HUES48 (cell line): ENCODE data around the gene MYBBP1A.

Experiments
- H3K27ac ChIP-seq: one replicate; pipeline ENCODE4 v1.7.0; 2013; ENCODE audit warnings: low read depth, low read length, inconsistent platforms
- H3K27me3 ChIP-seq: 2 replicates; pipeline ENCODE4 v1.6.1; 2013; ENCODE audit warnings: mild to moderate bottlenecking, low read length; ENCODE audit not compliant: control insufficient read depth, insufficient read depth
- H3K36me3 ChIP-seq: 2 replicates; pipeline ENCODE4 v1.6.1; 2013; ENCODE audit warnings: low read length; ENCODE audit not compliant: control insufficient read depth, insufficient read depth
- H3K4me1 ChIP-seq: 2 replicates; pipeline ENCODE4 v1.6.1; 2013; ENCODE audit warnings: mild to moderate bottlenecking, low read length; ENCODE audit not compliant: control insufficient read depth, insufficient read depth
- H3K4me3 ChIP-seq: 2 replicates; pipeline ENCODE4 v1.5.1; 2013; ENCODE audit warnings: mild to moderate bottlenecking, low read depth, low read length
- H3K9ac ChIP-seq: 2 replicates; pipeline ENCODE4 v1.6.1; 2013; ENCODE audit warnings: mild to moderate bottlenecking, low read depth, low read length, moderate library complexity
- H3K9me3 ChIP-seq: 2 replicates; pipeline ENCODE4 v1.6.1; 2013; ENCODE audit warnings: low read length; ENCODE audit not compliant: control insufficient read depth, insufficient read depth

The MYBBP1A gene

DNA sequence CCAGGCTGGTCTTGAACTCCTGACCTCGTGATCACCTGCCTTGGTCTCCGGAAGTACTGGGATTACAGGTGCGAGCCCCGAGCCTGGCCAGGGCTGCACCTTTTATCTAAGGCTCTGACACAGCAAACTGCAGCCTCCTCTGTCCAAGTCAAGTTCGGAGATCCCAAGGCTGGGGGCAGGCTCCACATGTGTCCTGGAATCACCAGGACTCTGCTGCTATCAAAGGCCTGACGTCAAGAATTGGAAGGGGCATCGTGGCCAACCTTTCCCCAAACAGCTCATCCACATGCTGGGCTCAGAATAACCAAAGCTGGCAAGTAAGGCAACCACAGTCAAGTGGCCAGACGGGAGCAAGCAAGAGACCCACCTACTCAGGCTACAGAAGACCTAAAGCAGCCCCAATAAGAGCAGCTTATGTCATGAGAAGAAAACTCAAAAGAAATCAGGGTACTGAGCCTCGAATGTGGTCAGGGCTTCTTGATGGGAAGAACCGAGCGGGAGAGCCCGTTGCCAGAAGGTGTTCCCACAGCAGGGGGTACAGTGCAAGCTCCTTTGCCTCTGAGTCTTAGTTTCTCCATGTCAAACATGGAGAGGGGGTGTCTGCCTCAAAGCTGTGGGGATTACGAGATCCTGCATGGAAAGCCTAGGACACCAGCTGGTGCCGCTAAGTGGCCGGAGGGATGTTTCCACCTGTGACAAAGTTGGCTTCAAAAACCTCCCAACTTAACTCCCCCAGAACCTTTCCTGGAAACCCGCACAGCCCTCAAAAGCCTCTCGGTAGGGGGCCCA is 7.9 kb downstream of the MYBBP1A start:
- H3K9me3 ChIP-seq, result no peaks in the 10 kb centered on the region
- no peaks in the 10 kb centered on the region for H3K27me3 ChIP-seq
- no peak overlapping the region for H3K27ac ChIP-seq
- no peak overlapping the region for H3K9ac ChIP-seq
- H3K4me1 ChIP-seq, result no peaks in the 10 kb centered on the region
- peaks cover 95% of the 10 kb centered on the region for H3K36me3 ChIP-seq
- H3K4me3 ChIP-seq, result no peak overlapping the region

DNA sequence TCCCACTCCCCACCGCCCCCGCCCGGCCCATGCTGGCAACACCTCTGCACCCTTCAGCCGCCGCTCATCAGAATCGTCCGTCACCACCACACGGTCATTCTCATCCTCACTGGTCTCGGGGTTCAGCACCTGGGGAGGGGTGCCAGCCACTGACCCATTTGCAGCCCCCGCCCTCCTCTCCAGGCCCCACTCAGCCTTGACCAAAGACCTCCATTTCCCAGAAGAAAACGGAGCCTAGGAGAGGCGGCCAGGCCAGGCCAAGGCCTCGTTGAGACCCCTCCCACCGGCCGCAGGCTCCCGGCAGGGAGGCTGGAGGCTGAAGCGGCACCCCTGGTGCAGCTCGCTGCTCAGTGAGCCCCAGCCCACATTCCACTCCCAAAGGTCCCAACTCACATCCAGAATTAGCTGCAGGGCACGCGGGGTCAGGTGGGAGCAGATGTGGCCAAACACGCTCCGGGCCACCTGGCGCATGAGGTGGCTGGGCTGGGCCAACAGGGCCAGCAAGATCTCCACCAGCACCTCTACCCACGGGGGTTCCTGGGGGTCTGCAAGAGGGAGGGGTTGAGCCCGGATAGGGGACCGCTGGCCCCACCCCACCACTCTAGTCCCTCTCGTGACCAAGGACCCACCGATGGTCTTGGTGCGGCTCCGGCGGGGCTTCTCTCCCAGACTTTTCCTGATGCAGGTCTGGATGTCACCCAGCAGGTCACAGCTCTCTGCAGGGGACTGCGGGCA is 9.8 kb downstream of the MYBBP1A start:
- Histone ChIP-seq H3K27ac (no peak overlapping the region), H3K27me3 (no peaks in the 10 kb centered on the region), H3K4me1 (no peaks in the 10 kb centered on the region), H3K9ac (no peak overlapping the region), H3K36me3 (peaks cover 96% of the 10 kb centered on the region), H3K4me3 (no peak overlapping the region), H3K9me3 (no peaks in the 10 kb centered on the region)

DNA sequence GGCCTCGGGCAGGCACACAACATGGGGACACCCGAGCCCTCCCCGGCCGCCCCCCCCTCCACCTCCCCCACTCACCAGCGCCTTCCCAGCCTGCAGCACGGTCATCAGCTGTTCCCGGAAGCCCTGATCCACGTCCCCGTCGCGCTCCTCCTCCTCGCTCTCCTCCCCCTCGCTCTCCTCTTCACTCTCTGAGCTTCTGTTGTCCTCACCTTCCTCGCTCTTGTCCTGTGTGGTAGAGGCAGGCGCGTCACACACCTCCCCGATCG is 10.3 kb downstream of the MYBBP1A start:
- Histone ChIP-seq H3K27ac (no peak overlapping the region), H3K27me3 (no peaks in the 10 kb centered on the region), H3K4me1 (no peaks in the 10 kb centered on the region), H3K9me3 (no peaks in the 10 kb centered on the region), H3K4me3 (no peak overlapping the region), H3K9ac (no peak overlapping the region), H3K36me3 (peaks cover 96% of the 10 kb centered on the region)

DNA sequence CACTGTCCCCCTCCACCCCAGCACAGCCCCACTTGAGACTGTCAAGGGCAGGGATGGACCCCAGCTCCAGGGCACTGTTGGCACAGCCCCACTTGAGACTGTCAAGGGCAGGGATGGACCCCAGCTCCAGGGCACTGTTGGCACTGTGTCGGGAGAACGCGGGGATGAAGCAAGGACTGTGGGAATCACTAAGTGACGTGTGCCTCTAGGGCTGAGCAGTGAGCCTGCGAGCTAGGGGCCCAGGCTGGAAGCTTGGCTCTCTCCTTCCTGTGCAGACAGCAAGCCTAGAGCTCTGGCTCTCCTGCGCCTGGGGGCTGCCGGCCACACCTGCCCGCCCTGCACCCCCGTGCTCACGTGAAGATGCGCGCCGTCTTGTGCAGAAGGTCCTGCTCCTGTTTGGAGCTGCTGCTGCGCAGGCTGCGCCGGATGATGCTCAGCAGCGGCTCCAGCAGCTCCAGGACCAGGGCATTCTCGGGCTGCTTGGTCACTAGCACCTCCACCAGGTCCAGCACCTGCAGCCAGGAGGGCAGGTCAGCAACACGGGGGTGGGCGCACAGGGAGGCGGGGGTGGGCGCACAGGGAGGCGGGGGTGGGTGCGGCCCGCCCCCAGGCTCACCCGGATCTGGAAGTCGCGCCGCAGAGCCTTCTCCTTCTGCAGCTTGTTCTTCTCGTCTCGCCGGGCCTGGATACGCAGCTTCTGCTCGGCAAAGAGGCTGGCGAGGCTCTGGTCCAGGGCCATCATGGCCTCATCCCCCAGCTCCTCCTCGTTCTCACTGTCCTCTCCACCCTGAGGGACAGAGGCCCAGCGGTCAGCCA is 10.8 kb downstream of the MYBBP1A start:
- Histone ChIP-seq H3K27ac (no peak overlapping the region), H3K9me3 (no peaks in the 10 kb centered on the region), H3K9ac (no peak overlapping the region), H3K36me3 (peaks cover 96% of the 10 kb centered on the region), H3K27me3 (no peaks in the 10 kb centered on the region), H3K4me1 (no peaks in the 10 kb centered on the region), H3K4me3 (no peak overlapping the region)

DNA sequence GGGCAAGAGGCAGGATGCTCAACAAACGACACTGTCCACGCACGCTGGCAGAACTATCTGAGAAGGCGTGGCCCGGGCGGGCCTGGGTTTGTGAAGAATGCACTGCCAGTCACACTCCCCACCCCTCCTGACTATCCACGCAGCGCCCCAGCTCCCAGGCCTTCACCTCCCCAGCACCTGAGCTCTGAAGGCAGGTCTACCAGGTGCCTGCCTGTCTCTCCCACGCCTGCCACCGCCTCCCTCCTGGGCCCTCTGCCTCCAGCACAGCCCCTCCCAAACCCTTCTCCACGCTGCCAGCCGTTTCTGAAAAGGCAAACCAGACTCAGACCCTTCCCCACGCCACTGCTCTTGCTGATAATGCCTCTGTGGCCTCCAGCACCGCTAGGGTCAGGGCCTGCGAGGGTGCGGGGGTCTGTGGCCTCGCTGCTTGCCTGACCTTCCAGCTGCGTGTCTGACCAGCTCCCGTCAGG is 11.6 kb downstream of the MYBBP1A start:
- Histone ChIP-seq H3K36me3 (peaks cover 96% of the 10 kb centered on the region), H3K27ac (no peak overlapping the region), H3K4me1 (no peaks in the 10 kb centered on the region), H3K4me3 (no peak overlapping the region), H3K27me3 (no peaks in the 10 kb centered on the region), H3K9me3 (no peaks in the 10 kb centered on the region), H3K9ac (no peak overlapping the region)

DNA sequence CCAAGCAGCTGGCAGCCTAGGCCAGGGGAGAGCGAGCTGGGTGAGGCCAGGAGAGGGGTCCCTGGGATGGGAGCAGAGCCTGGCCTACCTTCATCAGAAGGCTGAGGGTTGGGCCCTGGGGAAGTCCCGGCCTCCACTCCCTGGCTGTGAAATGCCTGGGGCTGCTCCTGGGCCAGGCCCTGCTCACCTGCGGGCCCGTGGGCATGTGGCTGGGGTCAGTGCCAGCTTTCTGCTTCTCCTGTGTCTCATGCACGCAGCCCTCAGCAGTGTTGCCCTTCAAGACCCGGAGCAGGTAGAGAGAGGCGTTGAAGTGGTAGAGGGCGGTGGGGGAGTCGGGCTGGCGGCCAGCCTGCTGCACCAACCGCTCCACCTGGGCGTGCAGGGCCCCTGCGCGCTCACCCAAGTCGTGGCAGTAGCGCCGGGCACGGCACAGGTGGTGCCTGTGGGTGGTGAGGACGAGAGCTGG is 12.4 kb downstream of the MYBBP1A start:
- no peaks in the 10 kb centered on the region for H3K27me3 ChIP-seq
- no peak overlapping the region for H3K27ac ChIP-seq
- H3K4me1 ChIP-seq, result no peaks in the 10 kb centered on the region
- no peak overlapping the region for H3K9ac ChIP-seq
- H3K4me3 ChIP-seq, result no peak overlapping the region
- peaks cover 96% of the 10 kb centered on the region for H3K36me3 ChIP-seq
- no peaks in the 10 kb centered on the region for H3K9me3 ChIP-seq

DNA sequence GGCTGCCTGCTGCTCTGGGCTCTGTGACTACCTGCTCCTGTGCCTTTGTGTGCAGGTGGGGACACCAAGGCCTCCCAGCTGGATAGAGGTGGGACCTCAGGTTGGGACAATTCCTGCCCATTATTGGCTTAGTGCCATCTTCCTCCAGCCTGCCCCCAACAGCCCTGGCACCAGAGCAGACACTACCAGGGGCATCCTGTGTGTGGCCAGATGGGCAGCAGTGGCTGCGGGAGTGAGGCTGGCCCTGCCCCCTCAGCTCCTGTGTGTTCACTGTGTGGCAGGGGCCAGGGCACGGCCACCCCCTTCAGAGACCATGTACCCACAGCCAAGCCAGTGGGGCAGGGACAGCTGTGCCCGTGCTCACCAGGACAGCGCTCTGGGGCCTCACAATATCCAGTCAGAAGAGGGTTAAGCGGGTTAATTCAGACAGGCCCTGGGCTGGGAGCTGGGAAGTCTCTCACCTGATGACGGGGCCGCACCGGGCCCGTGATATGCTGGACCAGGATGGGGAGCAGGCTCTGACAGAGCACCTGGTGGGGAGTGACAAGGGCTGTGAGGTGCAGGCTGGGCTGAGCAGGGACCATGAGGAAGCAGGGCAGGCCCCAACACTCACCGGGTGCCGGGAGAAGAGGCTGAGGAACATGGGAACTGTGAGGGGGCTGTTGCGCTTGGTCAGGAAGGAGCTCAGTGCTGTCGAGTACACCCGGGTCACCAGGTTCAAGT is 13.0 kb downstream of the MYBBP1A start:
- no peak overlapping the region for H3K4me3 ChIP-seq
- no peaks in the 10 kb centered on the region for H3K9me3 ChIP-seq
- no peaks in the 10 kb centered on the region for H3K27me3 ChIP-seq
- no peak overlapping the region for H3K27ac ChIP-seq
- peaks cover 95% of the 10 kb centered on the region for H3K36me3 ChIP-seq
- H3K9ac ChIP-seq, result no peak overlapping the region
- no peaks in the 10 kb centered on the region for H3K4me1 ChIP-seq

DNA sequence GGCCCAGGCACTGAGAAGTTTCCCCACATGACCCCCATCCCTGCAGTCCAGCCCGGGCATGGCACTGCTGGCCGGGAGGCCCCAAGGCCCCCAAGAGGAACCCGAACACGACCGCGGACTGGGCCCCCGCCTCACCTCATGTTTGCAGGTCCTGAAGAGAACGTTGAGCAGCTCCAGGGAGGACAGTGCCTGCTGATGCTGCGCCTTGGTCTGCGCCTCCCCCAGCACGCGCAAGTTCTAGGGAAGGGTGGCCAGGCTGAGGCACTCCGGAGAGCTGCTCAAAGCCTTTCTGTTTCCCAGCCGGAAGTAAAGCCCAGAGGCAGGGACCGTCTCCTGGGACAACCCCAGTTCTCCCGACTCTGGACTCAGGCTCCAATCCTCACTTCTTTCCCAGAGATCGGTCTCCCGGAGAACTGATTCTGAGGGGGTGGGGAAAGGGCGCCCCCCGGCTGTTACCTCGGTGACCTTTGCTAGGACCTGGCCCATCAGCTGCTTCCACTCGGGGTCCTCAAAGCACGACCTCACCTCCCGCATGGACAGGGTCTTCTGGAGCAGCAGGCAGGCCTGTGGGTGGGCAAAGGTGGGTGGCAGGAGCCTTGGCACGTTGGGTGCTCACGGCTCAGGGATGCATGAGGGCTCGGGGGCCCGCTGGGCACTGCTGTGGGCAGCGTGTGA is 13.7 kb downstream of the MYBBP1A start:
- Histone ChIP-seq H3K36me3 (peaks cover 88% of the 10 kb centered on the region), H3K9me3 (no peaks in the 10 kb centered on the region), H3K4me3 (no peak overlapping the region)

DNA sequence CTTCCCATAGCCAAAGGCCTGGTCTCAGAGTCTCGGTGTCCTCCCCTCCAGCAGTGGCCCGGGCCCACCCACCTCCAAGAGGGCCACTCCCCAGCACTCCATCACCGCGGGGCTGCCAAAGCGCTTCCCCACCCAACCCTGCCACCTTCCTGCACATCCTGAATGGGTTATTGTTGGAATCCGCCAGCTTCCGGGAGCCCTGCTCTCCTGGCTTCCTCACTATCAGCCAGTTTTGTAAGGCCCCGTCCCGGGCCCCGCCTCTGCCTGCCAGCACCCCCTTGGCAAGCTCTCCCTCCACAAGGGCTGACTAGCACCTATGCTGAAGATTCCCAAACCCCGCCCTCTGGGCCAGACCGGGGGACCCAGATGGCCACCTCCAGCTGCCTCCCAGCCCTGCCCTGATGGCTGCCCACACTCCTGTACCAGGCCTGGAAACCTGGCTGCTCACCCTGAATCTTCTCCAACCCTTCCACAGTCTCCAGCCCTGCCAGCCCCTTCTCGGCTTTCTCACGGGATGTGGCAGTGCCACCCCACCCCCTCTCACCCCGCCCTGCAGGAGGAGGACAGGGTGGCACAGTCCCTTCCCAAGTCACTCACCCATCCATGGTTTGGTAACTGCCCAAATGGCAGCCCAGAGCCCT is 14.4 kb downstream of the MYBBP1A start:
- Histone ChIP-seq H3K36me3 (peaks cover 81% of the 10 kb centered on the region), H3K4me1 (peaks cover 10% of the 10 kb centered on the region; the same call in 1 of the 2 replicates), H3K9me3 (no peaks in the 10 kb centered on the region), H3K9ac (no peak overlapping the region), H3K27ac (no peak overlapping the region), H3K4me3 (no peak overlapping the region), H3K27me3 (no peaks in the 10 kb centered on the region)

More for the DNA sequence above, 13.7 kb downstream of the MYBBP1A start:
- Histone ChIP-seq H3K27me3 (no peaks in the 10 kb centered on the region), H3K9ac (no peak overlapping the region), H3K4me1 (peaks cover 6% of the 10 kb centered on the region; the same call in 1 of the 2 replicates), H3K27ac (no peak overlapping the region)

DNA sequence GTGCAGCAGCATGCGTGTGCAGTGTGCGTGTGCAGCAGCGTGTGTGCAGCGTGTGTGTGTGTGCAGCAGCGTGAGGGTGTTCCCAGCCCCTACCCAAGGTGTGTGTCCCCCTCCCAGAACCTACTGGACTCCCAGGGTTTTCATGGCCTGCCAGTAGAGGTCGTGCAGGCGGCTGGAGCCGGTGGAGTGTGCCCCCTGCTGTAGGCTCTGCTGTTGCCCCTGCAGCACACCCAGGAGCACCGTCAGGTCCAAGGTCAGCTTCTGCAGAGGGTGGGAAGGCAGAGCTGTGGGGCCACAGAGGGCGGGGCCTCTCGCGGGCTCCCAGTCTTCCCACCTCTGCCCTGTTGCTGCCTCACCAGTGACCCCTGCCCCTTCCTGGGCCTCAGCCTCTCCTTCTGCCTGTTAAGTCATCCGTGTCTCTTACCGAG is 14.9 kb downstream of the MYBBP1A start:
- Histone ChIP-seq H3K27ac (no peak overlapping the region), H3K36me3 (peaks cover 76% of the 10 kb centered on the region), H3K27me3 (no peaks in the 10 kb centered on the region)

More for the DNA sequence above, 14.9 kb downstream of the MYBBP1A start:
- Histone ChIP-seq H3K4me3 (no peak overlapping the region), H3K4me1 (peaks cover 14% of the 10 kb centered on the region), H3K9ac (no peak overlapping the region), H3K9me3 (no peaks in the 10 kb centered on the region)
